H1 (cell line): ENCODE results near the gene CAPS. TPM values are rescaled to one million over a fixed set of nuclear protein-coding genes. Genes with fewer than 3 reads are reported as not detected.

Source experiments
- BCL11A ChIP-seq, 2 experiments: IDR thresholded peaks; one replicate each; pipeline ENCODE4 v1.6.1; 2011; ENCODE audit warnings: low read depth in 2 of 2, low read length in 2 of 2, mild to moderate bottlenecking in 2 of 2
- CBX8 ChIP-seq: fragments of 300-800, 300-1000 bp; sonication (generic); IDR thresholded peaks from 2 replicates; pipeline ENCODE4 v1.7.1; 2016; ENCODE audit warnings: low read depth, low read length, borderline replicate concordance
- EGR1 ChIP-seq: IDR thresholded peaks from 2 replicates; pipeline ENCODE4 v1.6.1; 2011; ENCODE audit warnings: low read depth, low read length, borderline replicate concordance
- SP4 ChIP-seq: IDR thresholded peaks from 2 replicates; pipeline ENCODE4 v1.6.1; 2012; ENCODE audit warnings: low read length, inconsistent platforms
- polyA plus RNA-seq, 7 experiments: library from polyadenylated mRNA; depleted of rRNA in 3 of 7; stranded (reverse) in 5 of 7; unstranded in 2 of 7; fragments of >200 nt in 5 of 7; fragments of 200-250 nt in 2 of 7; gene quantifications; 1 replicate in 5 of 7; 2 replicates in 1 of 7; 4 replicates in 1 of 7; pipeline versions ENCODE4 v1.2.1 to v1.2.3, GENCODE V29; 2011 to 2013; ENCODE audit warnings: missing spikeins in 2 of 7, mixed read lengths in 2 of 7
- total RNA-seq: library from RNA; stranded (reverse); fragmentation: NEBNext Ultra II Directional; extraction: Animal tissue kit (Norgen Biotek cat#: 25700); gene quantifications from 2 replicates; pipeline ENCODE4 v1.2.1, GENCODE V29; 2021
- TF ChIP-seq, protein P1 (sequence below): fragments of 300-600 bp; sonication (generic); IDR thresholded peaks from 2 replicates; pipeline ENCODE4 v1.7.1; 2012; ENCODE audit warnings: low read length, moderate library complexity, mild to moderate bottlenecking, inconsistent platforms; ENCODE audit not compliant: insufficient replicate concordance

CAPS gene
- total and polyA plus RNA-seq, 2 of the 8 experiments (the other 6 are each of a cell fraction or from before 2014, with no cell fraction given) = 2.1 to 2.4 TPM

DNA sequence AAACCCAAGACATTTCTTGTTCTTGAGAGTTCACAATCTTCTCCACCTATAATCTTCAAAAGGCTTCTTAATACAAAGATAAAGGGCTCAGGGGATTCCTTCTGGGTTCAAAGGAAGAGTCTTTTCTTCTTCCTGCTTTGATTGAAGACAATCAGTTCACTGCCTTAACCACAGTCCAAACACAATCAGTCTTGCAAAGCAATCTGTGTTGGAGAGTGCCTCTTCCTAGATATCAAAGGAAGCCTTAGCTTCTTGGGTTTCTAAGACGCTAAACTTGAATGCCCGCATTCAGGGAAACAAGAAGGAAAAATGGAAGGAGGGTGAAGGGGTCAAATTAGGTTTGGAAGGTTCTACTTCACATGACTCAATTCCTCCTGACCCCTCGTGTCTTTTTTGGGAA lies 36.7 kb downstream of the CAPS start (continued):
- TF ChIP-seq, protein P1, sequence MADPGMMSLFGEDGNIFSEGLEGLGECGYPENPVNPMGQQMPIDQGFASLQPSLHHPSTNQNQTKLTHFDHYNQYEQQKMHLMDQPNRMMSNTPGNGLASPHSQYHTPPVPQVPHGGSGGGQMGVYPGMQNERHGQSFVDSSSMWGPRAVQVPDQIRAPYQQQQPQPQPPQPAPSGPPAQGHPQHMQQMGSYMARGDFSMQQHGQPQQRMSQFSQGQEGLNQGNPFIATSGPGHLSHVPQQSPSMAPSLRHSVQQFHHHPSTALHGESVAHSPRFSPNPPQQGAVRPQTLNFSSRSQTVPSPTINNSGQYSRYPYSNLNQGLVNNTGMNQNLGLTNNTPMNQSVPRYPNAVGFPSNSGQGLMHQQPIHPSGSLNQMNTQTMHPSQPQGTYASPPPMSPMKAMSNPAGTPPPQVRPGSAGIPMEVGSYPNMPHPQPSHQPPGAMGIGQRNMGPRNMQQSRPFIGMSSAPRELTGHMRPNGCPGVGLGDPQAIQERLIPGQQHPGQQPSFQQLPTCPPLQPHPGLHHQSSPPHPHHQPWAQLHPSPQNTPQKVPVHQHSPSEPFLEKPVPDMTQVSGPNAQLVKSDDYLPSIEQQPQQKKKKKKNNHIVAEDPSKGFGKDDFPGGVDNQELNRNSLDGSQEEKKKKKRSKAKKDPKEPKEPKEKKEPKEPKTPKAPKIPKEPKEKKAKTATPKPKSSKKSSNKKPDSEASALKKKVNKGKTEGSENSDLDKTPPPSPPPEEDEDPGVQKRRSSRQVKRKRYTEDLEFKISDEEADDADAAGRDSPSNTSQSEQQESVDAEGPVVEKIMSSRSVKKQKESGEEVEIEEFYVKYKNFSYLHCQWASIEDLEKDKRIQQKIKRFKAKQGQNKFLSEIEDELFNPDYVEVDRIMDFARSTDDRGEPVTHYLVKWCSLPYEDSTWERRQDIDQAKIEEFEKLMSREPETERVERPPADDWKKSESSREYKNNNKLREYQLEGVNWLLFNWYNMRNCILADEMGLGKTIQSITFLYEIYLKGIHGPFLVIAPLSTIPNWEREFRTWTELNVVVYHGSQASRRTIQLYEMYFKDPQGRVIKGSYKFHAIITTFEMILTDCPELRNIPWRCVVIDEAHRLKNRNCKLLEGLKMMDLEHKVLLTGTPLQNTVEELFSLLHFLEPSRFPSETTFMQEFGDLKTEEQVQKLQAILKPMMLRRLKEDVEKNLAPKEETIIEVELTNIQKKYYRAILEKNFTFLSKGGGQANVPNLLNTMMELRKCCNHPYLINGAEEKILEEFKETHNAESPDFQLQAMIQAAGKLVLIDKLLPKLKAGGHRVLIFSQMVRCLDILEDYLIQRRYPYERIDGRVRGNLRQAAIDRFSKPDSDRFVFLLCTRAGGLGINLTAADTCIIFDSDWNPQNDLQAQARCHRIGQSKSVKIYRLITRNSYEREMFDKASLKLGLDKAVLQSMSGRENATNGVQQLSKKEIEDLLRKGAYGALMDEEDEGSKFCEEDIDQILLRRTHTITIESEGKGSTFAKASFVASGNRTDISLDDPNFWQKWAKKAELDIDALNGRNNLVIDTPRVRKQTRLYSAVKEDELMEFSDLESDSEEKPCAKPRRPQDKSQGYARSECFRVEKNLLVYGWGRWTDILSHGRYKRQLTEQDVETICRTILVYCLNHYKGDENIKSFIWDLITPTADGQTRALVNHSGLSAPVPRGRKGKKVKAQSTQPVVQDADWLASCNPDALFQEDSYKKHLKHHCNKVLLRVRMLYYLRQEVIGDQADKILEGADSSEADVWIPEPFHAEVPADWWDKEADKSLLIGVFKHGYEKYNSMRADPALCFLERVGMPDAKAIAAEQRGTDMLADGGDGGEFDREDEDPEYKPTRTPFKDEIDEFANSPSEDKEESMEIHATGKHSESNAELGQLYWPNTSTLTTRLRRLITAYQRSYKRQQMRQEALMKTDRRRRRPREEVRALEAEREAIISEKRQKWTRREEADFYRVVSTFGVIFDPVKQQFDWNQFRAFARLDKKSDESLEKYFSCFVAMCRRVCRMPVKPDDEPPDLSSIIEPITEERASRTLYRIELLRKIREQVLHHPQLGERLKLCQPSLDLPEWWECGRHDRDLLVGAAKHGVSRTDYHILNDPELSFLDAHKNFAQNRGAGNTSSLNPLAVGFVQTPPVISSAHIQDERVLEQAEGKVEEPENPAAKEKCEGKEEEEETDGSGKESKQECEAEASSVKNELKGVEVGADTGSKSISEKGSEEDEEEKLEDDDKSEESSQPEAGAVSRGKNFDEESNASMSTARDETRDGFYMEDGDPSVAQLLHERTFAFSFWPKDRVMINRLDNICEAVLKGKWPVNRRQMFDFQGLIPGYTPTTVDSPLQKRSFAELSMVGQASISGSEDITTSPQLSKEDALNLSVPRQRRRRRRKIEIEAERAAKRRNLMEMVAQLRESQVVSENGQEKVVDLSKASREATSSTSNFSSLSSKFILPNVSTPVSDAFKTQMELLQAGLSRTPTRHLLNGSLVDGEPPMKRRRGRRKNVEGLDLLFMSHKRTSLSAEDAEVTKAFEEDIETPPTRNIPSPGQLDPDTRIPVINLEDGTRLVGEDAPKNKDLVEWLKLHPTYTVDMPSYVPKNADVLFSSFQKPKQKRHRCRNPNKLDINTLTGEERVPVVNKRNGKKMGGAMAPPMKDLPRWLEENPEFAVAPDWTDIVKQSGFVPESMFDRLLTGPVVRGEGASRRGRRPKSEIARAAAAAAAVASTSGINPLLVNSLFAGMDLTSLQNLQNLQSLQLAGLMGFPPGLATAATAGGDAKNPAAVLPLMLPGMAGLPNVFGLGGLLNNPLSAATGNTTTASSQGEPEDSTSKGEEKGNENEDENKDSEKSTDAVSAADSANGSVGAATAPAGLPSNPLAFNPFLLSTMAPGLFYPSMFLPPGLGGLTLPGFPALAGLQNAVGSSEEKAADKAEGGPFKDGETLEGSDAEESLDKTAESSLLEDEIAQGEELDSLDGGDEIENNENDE = no peak
- TF ChIP-seq CBX8 (no peak), BCL11A (IDR thresholded peaks at IDR 0.05; ENCODE audit: low read depth in 2 of 2, low read length in 2 of 2) (no peak), EGR1 (no peak), SP4 (no peak)
